Heart right ventricle (tissue), 16 donors: ENCODE data around the gene PLSCR3. TPM values are rescaled to one million over a fixed set of nuclear protein-coding genes. Genes with fewer than 3 reads are reported as not detected.

Experiments
- ATAC-seq, 8 donors: fragments of 200-7000 bp; cut with Tn5 transposase; one replicate each; pipeline ENCODE4 v1.9.1; 2020; ENCODE audit warnings: mild to moderate bottlenecking in 8 of 8, moderate library complexity in 8 of 8, moderate number of reproducible peaks in 1 of 8
- DNase-seq, 2 donors: peaks; one replicate each; pipeline ENCODE4 v3.0.0-alpha.2; 2020
- H3K27ac ChIP-seq, 10 donors: fragments of 200-600 bp; sonication (generic) in 2 of 10; one replicate each; pipeline versions ENCODE4 v1.5.0 to v1.8.0; 2020 to 2022; ENCODE audit warnings: mild to moderate bottlenecking in 3 of 10
- H3K27me3 ChIP-seq, 7 donors: fragments of 200-600 bp; one replicate each; pipeline ENCODE4 v1.8.0; 2021 to 2022; ENCODE audit warnings: mild to moderate bottlenecking in 2 of 7
- H3K36me3 ChIP-seq, 9 donors: fragments of 200-600 bp; sonication (generic) in 1 of 9; one replicate each; pipeline versions ENCODE4 v1.5.0 to v1.8.0; 2020 to 2022; ENCODE audit warnings: mild to moderate bottlenecking in 2 of 9
- H3K4me1 ChIP-seq, 9 donors: fragments of 200-600 bp; sonication (generic) in 1 of 9; one replicate each; pipeline versions ENCODE4 v1.5.0 to v1.8.0; 2020 to 2022; ENCODE audit warnings: mild to moderate bottlenecking in 4 of 9
- H3K4me3 ChIP-seq, 10 donors: fragments of 200-600 bp; sonication (generic) in 2 of 10; one replicate each; pipeline versions ENCODE4 v1.5.0 to v1.8.0; 2020 to 2022; ENCODE audit warnings: mild to moderate bottlenecking in 7 of 10, moderate library complexity in 2 of 10
- H3K9me3 ChIP-seq, 11 donors: fragments of 200-600 bp in 10 of 11; sonication (generic) in 2 of 11; one replicate each; pipeline versions ENCODE4 v1.5.0 to v1.8.0; 2013 to 2022; ENCODE audit warnings: mild to moderate bottlenecking in 2 of 11, control low read depth in 1 of 11, moderate library complexity in 1 of 11
- CTCF ChIP-seq, 9 donors: fragments of 200-600 bp; sonication (generic) in 2 of 9; IDR thresholded peaks; one replicate each; pipeline versions ENCODE4 v1.5.0 to v1.8.0; 2021 to 2022; ENCODE audit warnings: antibody characterized with exemption in 9 of 9, mild to moderate bottlenecking in 5 of 9, moderate library complexity in 1 of 9
- WGBS, 2 donors: extraction: QIAGEN DNeasy Blood & Tissue Kit; methylation state at CpG; one replicate each; pipeline ENCODE4 v1.1.7; 2013; ENCODE audit warnings: inconsistent platforms in 1 of 2; 5-methylcytosine and 5-hydroxymethylcytosine counted together
- intact Hi-C, 10 donors: fragments of 100-400 bp; cut with DNase I; formaldehyde crosslinking; loops; one replicate each; pipeline versions ENCODE4 v1.11.1 to v1.14.2; 2022
- polyA plus RNA-seq, 2 donors: library from polyadenylated mRNA; stranded (reverse); fragments of 200-250 nt; gene quantifications; one replicate each; pipeline ENCODE4 v1.2.3, GENCODE V29; 2013
- total RNA-seq, 10 donors: library from RNA; stranded (reverse); fragmentation: NEBNext Ultra II Directional in 3 of 10; extraction: Animal tissue kit (Norgen Biotek cat#: 25700) in 3 of 10; gene quantifications; one replicate each; pipeline versions ENCODE4 v1.2.1 to v1.2.4, GENCODE V29; 2021 to 2023
- donor health status: Arrhythmogenic right ventricular cardiomyopathy.
- donor health status: ischemic (EF 13 %, LVEDD 7.1; RV severe dilation, severe dysfunction).
- donor health status: healthy with polysubstance abuse.
- donor health status: DM: no; HTN: yes; CAD: no.
- donor health status: DM: no; HTN: no; CAD: no.
- donor health status: ischemic (EF 25% LVEDD 6.9; RV normal size, moderate dysfunction).
- donor health status: ischemic (EF 25% LVEDD 5.7; RV mildly dilated, moderate dysfunction).
- donor health status: healthy.
- donor health status: DM: yes; HTN: yes; CAD: no.
- donor health status: Ischemic cardiomyopathy.
- donor health status: ischemic (EF 35%, LVEDD 5.7; RV mildly dilated, moderate dysfunction).
- donor health status: nonischemic (EF 11% LVEDD 7.7; RV severe dilation, severe dysfunction).
- donor health status: DM: yes; HTN: yes; CAD: no.
- donor health status: PGD.
- donor health status: ischemic (EF 29% LVEDD 5.4; RV normal size, mild dysfunction).
- donor health status: nonischemic (EF 23%, LVEDD 6.1; RV moderate dilation, normal function).

Gene PLSCR3
- total and polyA plus RNA-seq, 12 donors: 14.4 to 32.9 (median 17.7) TPM

DNA sequence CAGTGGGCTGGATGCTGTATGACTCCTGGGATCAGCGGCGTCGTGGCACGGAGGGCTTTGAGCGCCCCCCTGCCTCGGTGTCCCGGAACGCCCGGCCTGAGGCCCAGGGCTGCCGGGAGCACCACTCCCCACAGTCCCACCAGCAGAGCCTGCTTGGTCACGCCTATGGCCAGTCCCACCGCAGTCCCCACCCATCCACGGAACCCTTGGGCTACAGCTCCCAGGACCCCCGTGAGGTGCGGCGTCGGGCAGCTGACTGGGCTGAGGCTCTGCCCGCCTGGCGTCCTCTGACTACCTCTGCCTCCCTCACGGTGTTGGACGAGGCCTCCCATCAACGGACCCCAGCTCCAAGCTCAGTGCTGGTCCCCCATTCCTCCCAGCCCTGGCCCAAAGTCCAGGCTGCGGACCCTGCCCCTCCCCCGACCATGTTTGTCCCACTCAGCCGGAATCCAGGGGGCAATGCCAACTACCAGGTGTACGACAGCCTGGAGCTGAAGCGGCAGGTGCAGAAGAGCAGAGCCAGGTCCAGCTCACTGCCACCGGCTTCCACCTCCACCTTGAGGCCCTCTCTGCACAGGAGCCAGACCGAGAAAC, 32.7 kb upstream of the PLSCR3 start:
- DNase-seq (no peak), ATAC-seq (peak in 2 of 8 donors; percentile 13 to 18)
- TF ChIP-seq CTCF (IDR thresholded peaks at IDR 0.05): no peak

DNA sequence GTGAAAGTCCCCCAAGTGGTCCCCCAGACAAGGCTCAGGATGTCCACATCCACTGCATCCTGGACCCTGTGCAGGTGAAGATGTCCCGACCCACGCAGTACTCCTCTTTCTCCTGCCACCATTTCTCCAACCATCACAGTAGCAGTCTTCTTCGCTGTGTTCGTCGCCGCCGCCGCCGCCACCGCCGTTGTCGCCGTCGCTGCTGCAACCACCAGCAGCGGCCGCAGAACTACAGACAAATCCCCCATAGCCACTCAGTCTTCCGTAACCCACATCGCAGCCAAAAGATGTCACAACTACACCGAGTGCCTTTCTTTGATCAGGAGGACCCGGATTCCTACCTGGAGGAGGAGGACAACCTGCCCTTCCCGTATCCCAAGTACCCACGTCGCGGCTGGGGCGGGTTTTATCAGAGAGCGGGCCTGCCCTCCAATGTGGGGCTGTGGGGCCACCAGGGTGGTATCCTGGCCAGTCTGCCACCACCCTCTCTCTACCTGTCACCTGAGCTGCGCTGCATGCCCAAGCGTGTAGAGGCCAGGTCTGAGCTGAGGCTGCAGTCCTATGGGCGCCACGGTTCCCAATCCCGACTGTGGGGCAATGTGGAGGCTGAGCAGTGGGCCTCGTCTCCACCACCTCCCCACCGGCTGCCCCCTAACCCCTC, 32.0 kb upstream of the PLSCR3 start:
- ATAC-seq (peak in 1 of 8 donors; percentile 6), DNase-seq (no peak)
- intact Hi-C loops: no loop called here
- H3K36me3 ChIP-seq: no peaks in the 10 kb centered on the region
- H3K4me1 ChIP-seq: no peaks in the 10 kb centered on the region
- no peak overlapping the region for H3K4me3 ChIP-seq
- no peak overlapping the region for H3K27ac ChIP-seq
- no peaks in the 10 kb centered on the region for H3K9me3 ChIP-seq
- no peaks in the 10 kb centered on the region for H3K27me3 ChIP-seq
- TF ChIP-seq CTCF (IDR thresholded peaks at IDR 0.05): no peak
- WGBS, 2 donors: 94% methylated on average over 33 of the region's 33 CpGs

More for the DNA sequence above, 32.7 kb upstream of the PLSCR3 start:
- Histone ChIP-seq H3K27ac (no peak overlapping the region), H3K36me3 (no peaks in the 10 kb centered on the region), H3K27me3 (no peaks in the 10 kb centered on the region), H3K4me1 (no peaks in the 10 kb centered on the region), H3K4me3 (no peak overlapping the region), H3K9me3 (no peaks in the 10 kb centered on the region)
- intact Hi-C loops: no loop called here
- WGBS, 2 donors: 92 to 93% methylated on average over 29 of the region's 29 CpGs

DNA sequence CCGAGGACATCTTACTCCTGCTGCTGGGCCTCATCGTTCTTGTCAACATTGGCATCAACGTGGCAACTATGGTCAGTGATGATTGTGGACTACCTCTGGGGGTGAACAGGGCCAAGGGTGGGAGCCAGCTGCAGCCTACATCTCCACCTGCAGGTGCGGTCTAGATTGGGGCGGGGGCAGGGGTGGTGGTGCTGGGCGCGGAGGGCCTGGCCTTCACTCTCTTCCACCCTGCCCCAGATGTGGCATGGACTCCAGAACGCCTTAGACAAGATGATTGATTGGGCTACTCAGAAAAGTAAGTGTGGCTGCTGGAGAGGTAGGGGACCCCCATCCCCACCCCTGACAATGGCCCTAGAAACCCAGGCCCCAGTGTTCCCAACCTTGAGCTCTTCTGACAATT, 31.4 kb upstream of the PLSCR3 start:
- Histone ChIP-seq H3K27me3 (no peaks in the 10 kb centered on the region), H3K4me3 (no peak overlapping the region), H3K27ac (no peak overlapping the region), H3K9me3 (no peaks in the 10 kb centered on the region), H3K36me3 (no peaks in the 10 kb centered on the region), H3K4me1 (no peaks in the 10 kb centered on the region)
- no peak for TF ChIP-seq CTCF (IDR thresholded peaks at IDR 0.05)
- intact Hi-C loops: no loop called here
- DNase-seq (no peak), ATAC-seq (no peak)
- 84 to 88% methylated on average over 8 of the region's 8 CpGs for WGBS, 2 donors

- TF ChIP-seq CTCF (IDR thresholded peaks at IDR 0.05): no peak
- Histone ChIP-seq H3K4me1 (no peaks in the 10 kb centered on the region), H3K4me3 (no peak within 1 kb of the TSS), H3K36me3 (no peaks in the 10 kb centered on the region), H3K27ac (no peak within 1 kb of the TSS), H3K27me3 (no peaks in the 10 kb centered on the region), H3K9me3 (no peaks in the 10 kb centered on the region)
- ATAC-seq (no peak), DNase-seq (no peak)
- WGBS, 2 donors: 74 to 78% methylated on average over 7 of the region's 7 CpGs
- intact Hi-C loops: no loop called here
Observed at GRCh38 chr17:7425316-7425715, 31.0 kb upstream of the PLSCR3 start, which contains the start of gene SPEM2. SPEM2 (plus strand) TSS chr17:7425616; CDS start chr17:7425689, 73 bp downstream.
